Trophoblast cell (in vitro differentiated cells and primary cell): ENCODE data around the gene TAPBP.
"Not testable (repeated sequence)": the region's sequence is repeated elsewhere in the genome, so short reads cannot be mapped to it uniquely, and the experiment has no call there.

Experiments used
- DNase-seq, 2 donors: peaks; one replicate each; pipeline ENCODE4 v3.0.0-alpha.2; 2016
- H2AFZ ChIP-seq: 2 replicates; pipeline ENCODE4 v1.6.1; 2013; ENCODE audit warnings: low read length, moderate library complexity, mild to moderate bottlenecking; ENCODE audit not compliant: insufficient read depth, poor library complexity
- H2AK5ac ChIP-seq: 2 replicates; pipeline ENCODE4 v1.6.1; 2013; ENCODE audit warnings: mild to moderate bottlenecking, low read length
- H2BK120ac ChIP-seq: 2 replicates; pipeline ENCODE4 v1.6.1; 2013; ENCODE audit warnings: low read length, mild to moderate bottlenecking, moderate library complexity; ENCODE audit not compliant: insufficient read depth, poor library complexity
- H2BK12ac ChIP-seq: 2 replicates; pipeline ENCODE4 v1.6.1; 2013; ENCODE audit warnings: mild to moderate bottlenecking, low read length, moderate library complexity
- H2BK5ac ChIP-seq: 2 replicates; pipeline ENCODE4 v1.6.1; 2013; ENCODE audit warnings: low read length, low read depth, moderate library complexity, mild to moderate bottlenecking; ENCODE audit not compliant: poor library complexity
- H3K14ac ChIP-seq: 2 replicates; pipeline ENCODE4 v1.6.1; 2013; ENCODE audit warnings: mild to moderate bottlenecking, low read length
- H3K18ac ChIP-seq: 2 replicates; pipeline ENCODE4 v1.6.1; 2013; ENCODE audit warnings: mild to moderate bottlenecking, low read length
- H3K23ac ChIP-seq: 2 replicates; pipeline ENCODE4 v1.6.1; 2013; ENCODE audit warnings: low read length
- H3K27ac ChIP-seq: 2 replicates; pipeline ENCODE4 v1.5.1; 2013; ENCODE audit warnings: low read depth, mild to moderate bottlenecking, inconsistent platforms, low read length, moderate library complexity
- H3K27me3 ChIP-seq: 2 replicates; pipeline ENCODE4 v1.6.1; 2013; ENCODE audit warnings: inconsistent platforms, mild to moderate bottlenecking, low read length, moderate library complexity; ENCODE audit not compliant: insufficient read depth
- H3K36me3 ChIP-seq, 2 experiments: 1 replicate in 1 of 2; 2 replicates in 1 of 2; pipeline ENCODE4 v1.6.1; 2013; ENCODE audit warnings: low read length in 2 of 2, mild to moderate bottlenecking in 2 of 2, moderate library complexity in 1 of 2; ENCODE audit not compliant: insufficient read depth in 2 of 2, control insufficient read depth in 1 of 2
- H3K4ac ChIP-seq: 2 replicates; pipeline ENCODE4 v1.6.1; 2013; ENCODE audit warnings: low read depth, mild to moderate bottlenecking, low read length, moderate library complexity
- H3K4me1 ChIP-seq, 2 experiments: 1 replicate in 1 of 2; 2 replicates in 1 of 2; pipeline ENCODE4 v1.6.1; 2013; ENCODE audit warnings: low read length in 2 of 2, mild to moderate bottlenecking in 2 of 2, moderate library complexity in 1 of 2; ENCODE audit not compliant: insufficient read depth in 2 of 2, control insufficient read depth in 1 of 2
- H3K4me2 ChIP-seq: 2 replicates; pipeline ENCODE4 v1.6.1; 2013; ENCODE audit warnings: inconsistent platforms, mild to moderate bottlenecking, low read length, moderate library complexity
- H3K4me3 ChIP-seq: 2 replicates; pipeline ENCODE4 v1.5.1; 2013; ENCODE audit warnings: mild to moderate bottlenecking, low read depth, low read length, inconsistent platforms
- H3K79me1 ChIP-seq: one replicate; pipeline ENCODE4 v1.6.1; 2013; ENCODE audit warnings: low read length
- H3K79me2 ChIP-seq: 2 replicates; pipeline ENCODE4 v1.6.1; 2013; ENCODE audit warnings: low read length, mild to moderate bottlenecking; ENCODE audit not compliant: control insufficient read depth, insufficient read depth, poor library complexity
- H3K9ac ChIP-seq: 2 replicates; pipeline ENCODE4 v1.6.1; 2013; ENCODE audit warnings: mild to moderate bottlenecking, low read length
- H3K9me3 ChIP-seq: 2 replicates; pipeline ENCODE4 v1.6.1; 2013; ENCODE audit warnings: low read depth, mild to moderate bottlenecking, control low read depth, inconsistent platforms, low read length; ENCODE audit not compliant: insufficient read depth
- H4K12ac ChIP-seq: 2 replicates; pipeline ENCODE4 v1.6.1; 2013; ENCODE audit warnings: low read depth, mild to moderate bottlenecking, low read length, moderate library complexity
- H4K8ac ChIP-seq: 2 replicates; pipeline ENCODE4 v1.6.1; 2013; ENCODE audit warnings: low read depth, mild to moderate bottlenecking, low read length, moderate library complexity
- H4K91ac ChIP-seq: one replicate; pipeline ENCODE4 v1.6.1; 2013; ENCODE audit warnings: low read depth, mild to moderate bottlenecking, low read length, moderate library complexity
- WGBS: extraction: QIAGEN DNeasy Blood & Tissue Kit; methylation state at CpG from one replicate; pipeline ENCODE4 v1.1.7; 2013; ENCODE audit warnings: missing lambda C conversion rate; ENCODE audit not compliant: insufficient read length, insufficient coverage; ENCODE audit errors: extremely low coverage; 5-methylcytosine and 5-hydroxymethylcytosine counted together

Gene TAPBP

GRCh38 chr6:33271117-33271467 lies 42.8 kb downstream of the TAPBP start:
- Histone ChIP-seq H2BK120ac (peak overlapping the region; percentile 59), H3K9ac (peak overlapping the region; percentile 96), H3K27me3 (no peaks in the 10 kb centered on the region), H3K27ac (peak overlapping the region; percentile 80), H3K4me1 (peaks cover 1 to 3% of the 10 kb centered on the region in 2 experiments), H2BK12ac (no peak overlapping the region), H4K12ac (peak overlapping the region; percentile 88), H3K14ac (peak overlapping the region; percentile 87), H3K79me2 (peaks cover 10% of the 10 kb centered on the region), H3K4me3 (peak overlapping the region; percentile 89), H3K18ac (peak overlapping the region; percentile 40), H2AFZ (peak overlapping the region; percentile 91), H3K36me3 (peaks cover 40 to 50% of the 10 kb centered on the region in 2 experiments), H3K9me3 (no peaks in the 10 kb centered on the region), H4K8ac (peak overlapping the region; percentile 97), H3K4me2 (peak overlapping the region; percentile 83), H4K91ac (peak overlapping the region; percentile 89), H2BK5ac (peak overlapping the region; percentile 85), H3K79me1 (peaks cover 11% of the 10 kb centered on the region), H3K23ac (no peak overlapping the region), H3K4ac (peak overlapping the region; percentile 57), H2AK5ac (no peak overlapping the region)
- no peak for DNase-seq
- no CpG with 5 or more reads among the region's 7 CpGs for WGBS

- Histone ChIP-seq H3K4ac (no peak overlapping the region), H3K79me2 (no peaks in the 10 kb centered on the region), H3K9me3 (no peaks in the 10 kb centered on the region), H3K4me2 (no peak overlapping the region), H3K27me3 (no peaks in the 10 kb centered on the region), H2BK5ac (no peak overlapping the region), H3K18ac (no peak overlapping the region), H4K8ac (no peak overlapping the region), H3K14ac (no peak overlapping the region), H2BK120ac (no peak overlapping the region), H3K27ac (no peak overlapping the region), H2BK12ac (no peak overlapping the region), H4K91ac (no peak overlapping the region), H3K4me3 (no peak overlapping the region), H3K4me1 (no peaks in the 10 kb centered on the region), H3K9ac (no peak overlapping the region), H2AK5ac (no peak overlapping the region), H2AFZ (no peak overlapping the region), H3K23ac (no peak overlapping the region), H3K79me1 (no peaks in the 10 kb centered on the region), H3K36me3 (peaks cover 50 to 51% of the 10 kb centered on the region in 2 experiments), H4K12ac (no peak overlapping the region)
- WGBS: no CpG with 5 or more reads among the region's 7 CpGs
- DNase-seq: no peak
These were observed 49.9 kb downstream of the TAPBP start for GRCh38 chr6:33264015-33264414.

GRCh38 chr6:33262490-33262889 lies 51.4 kb downstream of the TAPBP start:
- H3K79me1 ChIP-seq, H4K91ac ChIP-seq, H2BK12ac ChIP-seq, H3K14ac ChIP-seq, DNase-seq, H3K4me1 ChIP-seq, H3K18ac ChIP-seq, H2AK5ac ChIP-seq, H4K8ac ChIP-seq, H2BK5ac ChIP-seq, H3K4ac ChIP-seq, H3K79me2 ChIP-seq, H2AFZ ChIP-seq, H3K27ac ChIP-seq, H3K27me3 ChIP-seq, H3K9me3 ChIP-seq, H3K4me3 ChIP-seq, H3K9ac ChIP-seq, H3K23ac ChIP-seq, H4K12ac ChIP-seq, H2BK120ac ChIP-seq, H3K4me2 ChIP-seq: not testable (repeated sequence)
- WGBS: no CpG with 5 or more reads among the region's 3 CpGs
- peaks cover 43 to 47% of the 10 kb centered on the region in 2 experiments for H3K36me3 ChIP-seq

DNA sequence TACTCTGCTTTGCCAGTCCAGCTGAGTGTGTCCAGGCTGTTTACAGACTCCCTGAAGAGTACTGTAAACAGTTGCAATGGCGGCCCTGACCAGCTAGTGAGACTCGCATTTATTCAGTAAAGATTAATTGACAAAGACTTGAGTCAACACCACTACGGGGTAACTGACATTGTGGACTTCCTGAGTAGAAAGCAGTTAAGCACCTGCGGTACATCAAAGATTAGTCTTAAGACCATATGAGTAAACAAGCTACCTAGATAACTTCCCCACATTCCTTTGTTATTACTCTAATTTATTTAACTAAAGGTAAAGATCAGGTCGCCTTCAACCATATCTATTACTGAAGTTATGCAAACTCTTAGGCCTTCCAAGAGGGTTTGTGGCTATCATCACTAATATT lies 54.8 kb downstream of the TAPBP start:
- Histone ChIP-seq H2BK120ac (no peak overlapping the region), H2AFZ (no peak overlapping the region), H4K12ac (peak overlapping the region; percentile 30), H3K36me3 (peaks cover 17 to 24% of the 10 kb centered on the region in 2 experiments), H3K27ac (no peak overlapping the region), H3K4ac (no peak overlapping the region), H3K9ac (no peak overlapping the region), H3K14ac (no peak overlapping the region), H3K79me2 (no peaks in the 10 kb centered on the region), H3K27me3 (no peaks in the 10 kb centered on the region), H3K23ac (no peak overlapping the region), H3K4me2 (no peak overlapping the region), H3K79me1 (no peaks in the 10 kb centered on the region), H2BK12ac (no peak overlapping the region), H3K4me3 (no peak overlapping the region), H3K9me3 (no peaks in the 10 kb centered on the region), H2AK5ac (no peak overlapping the region), H3K4me1 (no peaks in the 10 kb centered on the region), H2BK5ac (no peak overlapping the region), H3K18ac (no peak overlapping the region), H4K91ac (no peak overlapping the region), H4K8ac (no peak overlapping the region)
- WGBS: no CpG with 5 or more reads among the region's 5 CpGs
- no peak for DNase-seq
